Stimulated activated CD8-positive, alpha-beta memory T cell treated with anti-CD3 and anti-CD28 coated beads, Interleukin-12 subunit alpha, Interleukin-12 subunit beta, amount 100 ng/mL, for 24 hours (primary cell): ENCODE measurements around the gene AKNA.

Experiments used
- DNase-seq: peaks from one replicate; pipeline ENCODE4 v3.0.0-alpha.2; 2020; ENCODE audit errors: extremely low read depth

AKNA gene, protein sequence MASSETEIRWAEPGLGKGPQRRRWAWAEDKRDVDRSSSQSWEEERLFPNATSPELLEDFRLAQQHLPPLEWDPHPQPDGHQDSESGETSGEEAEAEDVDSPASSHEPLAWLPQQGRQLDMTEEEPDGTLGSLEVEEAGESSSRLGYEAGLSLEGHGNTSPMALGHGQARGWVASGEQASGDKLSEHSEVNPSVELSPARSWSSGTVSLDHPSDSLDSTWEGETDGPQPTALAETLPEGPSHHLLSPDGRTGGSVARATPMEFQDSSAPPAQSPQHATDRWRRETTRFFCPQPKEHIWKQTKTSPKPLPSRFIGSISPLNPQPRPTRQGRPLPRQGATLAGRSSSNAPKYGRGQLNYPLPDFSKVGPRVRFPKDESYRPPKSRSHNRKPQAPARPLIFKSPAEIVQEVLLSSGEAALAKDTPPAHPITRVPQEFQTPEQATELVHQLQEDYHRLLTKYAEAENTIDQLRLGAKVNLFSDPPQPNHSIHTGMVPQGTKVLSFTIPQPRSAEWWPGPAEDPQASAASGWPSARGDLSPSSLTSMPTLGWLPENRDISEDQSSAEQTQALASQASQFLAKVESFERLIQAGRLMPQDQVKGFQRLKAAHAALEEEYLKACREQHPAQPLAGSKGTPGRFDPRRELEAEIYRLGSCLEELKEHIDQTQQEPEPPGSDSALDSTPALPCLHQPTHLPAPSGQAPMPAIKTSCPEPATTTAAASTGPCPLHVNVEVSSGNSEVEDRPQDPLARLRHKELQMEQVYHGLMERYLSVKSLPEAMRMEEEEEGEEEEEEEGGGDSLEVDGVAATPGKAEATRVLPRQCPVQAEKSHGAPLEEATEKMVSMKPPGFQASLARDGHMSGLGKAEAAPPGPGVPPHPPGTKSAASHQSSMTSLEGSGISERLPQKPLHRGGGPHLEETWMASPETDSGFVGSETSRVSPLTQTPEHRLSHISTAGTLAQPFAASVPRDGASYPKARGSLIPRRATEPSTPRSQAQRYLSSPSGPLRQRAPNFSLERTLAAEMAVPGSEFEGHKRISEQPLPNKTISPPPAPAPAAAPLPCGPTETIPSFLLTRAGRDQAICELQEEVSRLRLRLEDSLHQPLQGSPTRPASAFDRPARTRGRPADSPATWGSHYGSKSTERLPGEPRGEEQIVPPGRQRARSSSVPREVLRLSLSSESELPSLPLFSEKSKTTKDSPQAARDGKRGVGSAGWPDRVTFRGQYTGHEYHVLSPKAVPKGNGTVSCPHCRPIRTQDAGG (N-terminal part only)

DNA sequence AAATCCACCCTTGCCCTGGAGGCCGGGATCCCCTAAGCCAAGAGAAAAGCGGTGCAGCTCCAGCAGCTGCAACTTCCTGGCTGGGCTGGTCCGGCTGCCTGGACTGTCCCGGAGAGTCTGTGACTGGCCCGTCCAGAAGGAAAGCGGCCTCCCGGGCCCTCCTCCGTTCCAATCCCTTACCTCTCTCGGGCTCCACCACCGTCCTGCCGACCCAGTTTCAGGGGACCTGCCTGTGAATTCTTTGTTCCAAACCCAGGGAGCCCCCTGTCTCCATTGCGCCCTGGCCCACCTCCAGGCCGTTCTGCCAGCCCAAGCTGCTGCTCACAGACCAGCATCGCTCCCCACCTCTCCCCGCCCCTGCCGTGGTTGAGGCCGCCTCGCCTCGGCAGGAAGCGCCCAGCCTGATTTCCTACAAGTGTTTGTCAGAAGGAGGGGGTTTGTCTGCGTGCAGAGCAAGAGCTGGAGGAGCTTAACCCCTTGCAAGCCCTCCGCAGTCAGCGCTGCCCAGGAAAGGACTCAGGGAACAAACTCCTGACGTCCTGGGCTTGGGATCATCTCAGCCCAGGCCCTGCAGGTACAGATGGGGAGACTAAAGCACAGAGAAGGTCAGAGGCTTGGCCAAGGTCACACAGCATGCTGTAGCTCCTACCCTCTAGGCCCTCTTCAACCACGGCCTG is at the start of gene AKNA:
Gene AKNA (minus strand): TSS at position 303 of the 677 bp plus-strand sequence. CDS start 6,649 bp downstream, outside the sequence.
- peak; percentile 63 for DNase-seq

DNA sequence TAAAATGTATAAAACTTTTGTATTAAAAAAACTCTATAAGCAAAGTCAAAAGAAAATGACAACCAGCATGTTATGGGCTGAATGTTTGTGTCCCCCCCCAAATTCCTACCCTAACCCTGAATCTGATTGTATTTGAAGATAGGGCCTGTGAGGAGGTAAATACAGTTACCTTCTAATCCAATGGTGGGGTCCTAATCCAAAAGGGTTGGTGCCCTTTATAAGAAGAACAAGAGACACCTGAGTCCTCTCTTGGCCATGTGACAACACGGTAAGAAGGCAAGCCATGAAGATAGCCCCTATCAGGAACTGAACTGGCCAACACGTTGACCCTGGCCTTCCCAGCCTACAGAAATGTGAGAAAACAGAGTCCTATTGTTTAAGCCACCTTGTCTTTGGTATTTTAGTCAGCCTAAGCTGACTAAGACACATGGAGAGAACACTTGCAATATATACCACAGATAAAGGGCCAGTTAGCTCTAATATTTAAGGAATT is 49.7 kb upstream of the AKNA start:
- DNase-seq = no peak

DNA sequence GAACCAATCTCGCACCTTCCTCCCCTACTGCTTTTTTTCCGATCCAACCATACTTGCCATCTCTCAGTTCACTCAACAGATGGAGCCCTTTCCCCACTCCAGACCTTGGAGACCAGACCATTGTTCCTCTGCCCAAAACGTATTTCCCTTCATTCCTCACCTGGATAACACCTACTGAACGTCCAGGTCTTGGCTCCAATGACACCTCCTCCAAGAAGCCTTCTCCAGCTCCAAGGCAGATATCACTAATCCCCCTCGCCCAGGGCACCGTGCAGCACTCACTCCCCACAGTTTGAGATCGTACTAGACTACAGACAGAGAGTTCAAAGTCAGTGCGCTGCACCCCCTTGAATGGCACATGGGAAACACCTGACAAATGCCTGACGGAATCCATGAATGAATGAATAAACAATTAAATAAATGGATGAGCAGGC is 47.1 kb upstream of the AKNA start:
- DNase-seq = no peak

DNA sequence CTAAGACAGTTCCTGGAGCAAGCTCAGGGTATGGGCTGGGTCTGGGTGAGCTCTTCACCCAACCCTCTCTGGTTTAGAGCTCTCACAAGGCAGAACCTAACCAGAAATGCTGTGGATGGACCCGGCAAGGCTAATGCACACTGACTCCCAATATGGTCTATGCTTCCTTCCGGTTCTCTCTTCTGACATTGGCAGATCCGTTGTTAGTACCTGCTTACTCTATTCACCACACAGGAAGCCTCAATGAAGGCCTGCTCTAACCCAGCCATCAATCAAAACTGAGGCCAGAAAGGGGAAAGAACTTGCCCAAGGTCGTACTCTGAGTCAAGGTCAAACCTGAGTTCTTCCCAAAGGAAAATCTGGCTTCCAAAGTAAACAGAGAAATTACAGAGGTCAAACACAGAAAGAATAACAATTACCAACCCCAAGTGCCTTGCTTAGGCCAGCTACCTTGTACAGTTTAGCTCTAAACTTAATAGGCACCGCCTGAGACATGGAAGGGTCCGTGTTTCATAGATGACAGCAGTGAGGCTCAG is 46.0 kb upstream of the AKNA start:
- no peak for DNase-seq

DNA sequence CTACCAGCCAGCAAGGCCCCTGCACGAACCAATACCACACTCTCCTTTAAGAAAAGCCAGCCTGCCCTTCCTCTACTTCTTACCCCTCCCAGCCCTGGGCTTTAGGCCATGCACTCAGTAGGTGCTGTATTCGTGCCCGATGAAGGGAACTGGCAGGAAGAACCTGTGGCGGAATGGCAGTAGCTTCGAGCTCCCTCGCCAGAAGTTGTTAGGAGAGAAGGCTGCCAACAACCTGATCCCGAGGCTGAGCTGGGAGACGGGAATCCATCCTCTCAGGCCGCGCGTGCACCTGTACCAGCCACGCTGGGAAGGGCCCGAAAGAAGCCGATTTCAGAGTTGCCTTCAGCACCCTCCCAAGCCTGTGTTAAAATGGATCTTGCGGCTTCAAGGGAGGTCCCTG is 45.3 kb upstream of the AKNA start:
- DNase-seq = no peak

DNA sequence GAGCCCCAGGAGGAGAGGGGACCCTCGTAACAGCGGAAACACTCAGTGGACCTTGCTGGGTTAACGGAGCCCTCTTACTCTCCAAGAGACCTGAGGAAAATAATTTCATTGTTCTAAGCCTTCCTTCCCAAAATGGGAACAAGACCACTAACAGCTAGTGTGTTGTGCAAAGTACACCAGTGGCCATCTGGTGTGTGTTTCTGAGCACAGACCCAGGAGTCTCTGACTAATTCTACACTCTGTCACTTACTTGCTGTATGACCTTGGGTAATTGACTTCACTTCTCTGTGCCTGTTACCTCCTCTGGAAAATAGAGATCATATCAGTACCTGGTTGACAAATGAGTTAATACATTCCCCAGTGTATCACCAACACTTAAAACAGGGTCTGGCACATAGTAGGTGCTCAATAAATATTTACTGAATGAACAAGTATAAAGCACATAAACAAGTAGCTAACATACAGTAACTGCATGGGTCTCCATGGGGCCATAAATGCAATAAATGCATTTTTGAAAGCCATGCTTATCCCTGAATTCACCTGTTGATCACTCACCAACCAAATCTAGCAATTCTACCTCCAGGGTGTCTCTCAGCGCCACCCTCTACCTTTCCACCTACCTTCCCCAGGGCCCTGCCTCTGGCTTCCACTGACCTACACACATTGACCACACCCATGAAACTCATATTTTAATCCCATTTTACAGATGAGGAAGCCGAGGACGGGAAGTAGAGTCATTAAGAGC is 44.7 kb upstream of the AKNA start:
- DNase-seq = no peak

DNA sequence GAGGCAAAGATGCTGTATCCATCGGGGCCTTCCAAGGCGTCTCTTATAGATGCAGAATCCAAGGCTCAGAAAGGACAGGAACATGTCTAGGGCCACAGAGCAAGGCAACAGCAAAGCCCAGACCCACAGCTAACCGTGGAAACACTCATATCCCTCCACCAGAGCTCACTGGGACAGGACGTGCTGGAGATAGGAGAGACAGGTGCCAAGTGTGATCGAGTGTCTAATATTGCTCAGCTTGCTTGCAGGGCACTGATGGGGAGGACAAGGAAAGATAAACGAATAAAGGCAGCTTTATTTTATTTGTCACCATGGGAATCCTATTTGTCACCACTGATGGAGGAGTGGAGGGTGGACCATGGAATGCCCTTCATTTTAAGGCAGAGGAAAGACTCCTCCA is 44.0 kb upstream of the AKNA start:
- DNase-seq = no peak

DNA sequence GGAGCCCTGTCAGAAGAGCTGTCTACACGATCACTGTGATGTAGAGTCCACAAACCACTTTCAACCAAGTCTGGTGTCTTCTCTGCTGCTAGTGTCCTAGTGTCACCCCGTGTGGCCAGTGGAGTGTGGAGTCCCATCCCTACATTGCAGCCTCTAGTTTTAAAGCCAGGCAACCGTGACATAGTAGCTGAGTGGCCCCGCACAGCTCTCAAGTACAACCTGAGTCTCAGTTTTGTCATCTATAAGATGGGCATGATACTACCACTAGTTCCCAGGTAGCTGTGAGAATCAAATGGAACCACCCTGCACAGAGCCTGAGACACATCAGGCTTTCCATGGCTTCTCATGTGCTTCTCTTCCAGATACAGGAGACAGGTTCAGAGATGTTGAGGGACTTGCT is 43.2 kb upstream of the AKNA start:
- no peak for DNase-seq

DNA sequence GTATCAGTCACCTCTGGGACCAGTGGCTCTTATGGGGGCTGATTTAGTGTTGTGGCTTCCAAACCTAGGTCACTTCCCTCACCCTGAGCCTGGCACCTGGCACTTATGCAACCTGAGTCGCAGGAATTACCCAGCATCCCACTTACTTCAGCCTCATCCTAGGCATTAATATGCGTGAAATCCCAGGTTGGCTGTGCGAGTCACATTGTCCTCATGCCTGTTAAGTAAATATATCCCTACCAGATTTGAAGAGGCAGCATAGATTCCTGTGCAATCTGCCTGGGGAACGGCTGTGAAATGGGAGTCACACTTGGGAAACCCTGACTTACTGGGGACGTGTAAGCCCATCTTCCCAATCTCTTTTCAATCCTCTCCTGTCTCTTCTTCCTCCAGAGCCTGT is 42.7 kb upstream of the AKNA start:
- DNase-seq = no peak

DNA sequence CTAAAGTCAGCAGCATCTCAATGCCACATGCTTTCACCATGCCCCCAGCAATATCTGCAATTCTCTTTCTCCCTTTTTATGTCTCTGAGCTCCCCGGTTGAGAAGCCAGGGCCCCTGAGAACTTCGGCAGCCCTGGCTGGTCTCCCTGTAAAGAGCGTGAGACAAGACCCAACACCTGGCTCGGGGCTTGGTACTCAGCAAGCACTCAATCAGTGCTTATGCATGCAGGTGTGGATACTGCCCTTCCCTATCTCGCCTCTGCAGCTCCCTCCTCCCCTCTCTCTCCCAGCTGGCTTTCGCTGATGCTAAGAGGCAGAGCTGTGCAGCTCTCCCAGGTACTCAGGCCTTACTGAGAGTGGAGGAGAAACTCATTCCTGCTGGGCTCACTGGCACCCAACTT is 41.7 kb upstream of the AKNA start:
- no peak for DNase-seq

DNA sequence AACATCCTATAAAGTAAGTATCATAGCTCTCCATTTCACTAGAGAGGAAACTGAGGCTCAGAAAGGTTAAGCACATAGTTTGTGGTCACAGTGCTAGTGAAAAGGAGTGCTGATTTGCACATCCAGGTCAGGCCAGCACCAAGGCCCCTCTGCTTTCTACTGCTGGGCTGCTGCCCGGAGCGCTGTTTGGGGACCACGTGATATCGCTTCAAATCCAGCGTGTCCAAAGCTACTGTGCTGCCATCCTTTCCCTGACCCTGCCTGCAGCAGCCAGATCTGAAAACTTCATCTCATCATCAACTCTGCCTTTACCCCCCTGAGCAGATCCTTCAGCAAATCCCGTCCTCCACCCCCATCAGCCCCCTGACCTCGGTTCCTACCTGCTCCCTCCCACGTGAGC is 40.7 kb upstream of the AKNA start:
- no peak for DNase-seq

DNA sequence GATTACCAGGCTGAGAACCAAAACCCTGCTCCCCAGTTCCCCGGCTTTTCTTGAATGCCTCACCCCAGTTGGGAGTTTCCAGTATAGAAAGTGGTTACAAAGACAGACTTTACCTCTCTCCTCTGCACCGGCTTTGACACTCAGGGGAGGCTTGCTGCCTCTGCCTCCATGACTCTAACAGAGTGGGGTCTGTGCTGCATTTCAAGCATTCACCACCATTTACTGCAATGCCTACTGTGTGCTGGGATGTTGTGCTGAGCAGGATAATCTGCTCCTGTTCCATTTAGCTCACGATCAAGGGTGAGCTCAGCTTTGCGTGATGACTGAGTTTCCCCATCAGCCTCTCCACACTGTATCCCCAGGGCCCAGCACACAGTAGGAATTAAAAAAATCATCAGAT is 39.9 kb upstream of the AKNA start:
- DNase-seq = no peak

DNA sequence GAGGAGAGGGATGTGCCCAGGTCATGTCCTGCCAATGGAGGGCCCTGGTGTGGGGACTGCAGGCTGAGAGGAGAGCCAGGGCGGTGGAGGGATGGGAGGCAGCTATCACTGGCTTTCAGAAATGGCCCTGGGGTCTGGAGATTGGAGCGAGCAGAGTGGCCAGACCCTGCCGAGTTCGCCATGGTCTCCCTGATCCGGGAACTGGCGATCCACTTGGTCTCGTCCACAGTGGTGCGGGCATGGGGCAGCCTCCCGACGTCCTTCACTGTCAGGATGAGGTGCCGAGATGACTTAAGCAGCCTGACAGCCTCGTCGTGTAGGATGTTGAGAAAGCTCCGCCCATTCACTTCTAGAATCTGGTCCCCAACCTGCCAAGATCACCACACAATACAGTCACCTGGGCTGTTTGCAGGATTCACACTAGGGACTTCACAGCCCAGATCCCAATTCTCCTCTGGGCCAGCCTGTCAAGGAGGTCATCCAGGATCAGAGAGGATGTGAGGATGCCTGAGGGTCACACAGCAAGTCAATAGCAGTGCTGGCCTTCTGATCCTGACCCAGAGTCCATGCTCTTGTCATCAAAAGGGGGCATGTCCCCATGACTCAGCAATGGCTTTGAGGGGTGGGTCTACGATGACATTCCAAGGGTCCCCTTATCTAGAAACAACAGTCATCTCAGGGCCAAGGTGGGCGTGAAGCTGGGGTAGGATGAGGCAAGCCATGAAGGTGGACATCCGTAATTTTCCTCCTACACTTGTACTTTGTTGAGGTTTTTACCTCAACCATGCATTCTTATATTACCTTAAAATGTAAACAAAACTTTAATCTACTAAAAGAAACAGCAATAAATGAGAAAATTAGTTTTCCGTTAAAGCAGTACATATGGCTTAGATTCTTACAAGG is 38.5 kb upstream of the AKNA start:
- no peak for DNase-seq

DNA sequence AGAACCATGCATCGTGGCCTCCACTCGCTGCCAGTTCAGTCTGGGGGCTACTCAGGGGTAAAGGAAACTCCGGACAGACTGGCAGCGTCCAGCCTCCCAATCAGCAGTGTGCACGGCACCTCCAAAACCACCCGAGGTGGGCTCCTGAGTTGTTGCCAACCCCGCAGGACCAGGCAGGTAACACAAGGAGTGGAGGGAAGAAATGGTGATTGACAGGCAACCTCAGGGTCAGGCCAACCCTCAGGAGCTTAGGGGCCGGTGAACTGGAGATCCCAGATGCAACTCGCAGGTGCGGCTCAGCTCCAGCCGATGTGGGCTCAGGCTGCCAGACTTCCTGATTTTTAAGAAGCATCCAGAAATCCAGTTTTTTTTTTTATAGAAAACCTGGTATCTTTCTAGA is 37.3 kb upstream of the AKNA start:
- DNase-seq = no peak

DNA sequence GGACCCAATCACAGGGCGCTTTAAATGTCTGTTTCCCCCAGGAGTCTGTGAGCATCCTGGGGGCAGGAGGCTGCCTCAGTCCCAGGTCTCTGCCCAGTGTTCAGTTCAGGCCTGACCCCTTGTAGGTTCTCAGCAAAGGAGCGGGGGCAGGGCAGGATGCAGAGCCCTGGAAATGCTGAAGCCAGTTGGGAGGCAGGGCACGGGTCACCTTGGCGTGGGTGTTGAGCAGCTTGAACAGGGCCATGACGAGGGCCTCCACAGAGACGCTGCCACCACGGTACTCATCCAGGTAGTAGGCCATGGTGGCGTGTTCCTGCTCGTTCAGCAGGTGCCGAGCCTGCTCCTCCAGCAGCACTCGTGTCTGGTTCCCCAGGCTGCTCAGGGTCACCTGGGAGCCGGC is 36.3 kb upstream of the AKNA start:
- no peak for DNase-seq

DNA sequence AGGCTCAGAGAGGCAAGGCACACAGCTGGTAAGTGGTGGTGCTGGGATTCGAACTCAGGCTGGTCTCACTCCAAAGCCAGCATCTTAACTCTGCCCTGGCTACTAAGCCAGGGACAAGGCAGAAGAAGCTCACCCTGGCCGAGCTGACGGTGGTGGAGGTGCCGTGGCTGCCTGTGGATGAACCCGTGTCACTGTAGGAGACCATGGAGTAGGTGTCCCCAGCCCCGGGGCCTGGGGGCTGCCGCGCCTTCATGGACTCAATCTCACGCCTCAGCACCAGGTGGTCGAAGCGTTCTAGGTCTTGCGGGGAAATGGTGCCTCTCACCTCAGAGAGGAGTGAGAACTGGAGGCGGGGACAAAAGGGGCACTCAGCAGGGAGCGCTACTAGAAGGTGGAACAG is 35.4 kb upstream of the AKNA start:
- DNase-seq = no peak

DNA sequence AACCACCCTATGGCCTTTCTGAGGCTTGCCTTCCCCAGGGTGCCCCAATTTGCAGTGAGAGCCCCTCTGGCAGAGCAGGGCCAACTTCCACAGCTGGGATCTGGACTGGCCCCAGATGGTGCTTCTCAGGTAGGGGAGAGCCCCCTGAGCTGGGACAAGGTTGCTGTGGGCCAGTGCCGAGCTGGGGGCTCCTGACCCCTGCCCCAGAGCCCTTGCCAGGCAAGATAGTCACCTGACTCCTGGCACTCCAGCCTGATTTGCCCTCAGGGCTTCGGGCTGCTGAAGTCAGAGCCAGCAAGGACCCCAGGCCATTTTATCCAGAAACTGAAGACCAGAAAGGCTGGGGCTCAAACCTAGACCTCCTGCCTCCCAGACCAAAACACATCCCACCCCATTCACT is 33.4 kb upstream of the AKNA start:
- no peak for DNase-seq

DNA sequence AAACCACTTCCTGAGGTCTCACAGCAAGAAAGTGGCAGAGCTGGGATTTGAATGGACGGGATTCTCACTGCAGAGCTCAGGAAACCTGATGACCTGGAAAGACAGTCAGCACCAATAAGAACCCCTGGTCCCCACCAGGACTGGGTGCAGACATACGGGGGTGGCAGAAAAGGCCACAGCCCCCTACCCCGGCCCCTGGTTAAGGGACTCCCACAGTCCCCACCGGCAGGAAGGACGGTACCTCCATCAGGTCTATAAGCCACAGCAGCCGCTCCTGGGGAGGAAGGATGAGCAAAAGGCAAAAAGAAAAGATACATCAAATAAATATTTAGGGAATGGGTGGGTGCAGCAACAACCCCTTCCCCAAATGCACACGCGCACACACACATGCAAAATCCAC is 32.0 kb upstream of the AKNA start:
- no peak for DNase-seq

DNA sequence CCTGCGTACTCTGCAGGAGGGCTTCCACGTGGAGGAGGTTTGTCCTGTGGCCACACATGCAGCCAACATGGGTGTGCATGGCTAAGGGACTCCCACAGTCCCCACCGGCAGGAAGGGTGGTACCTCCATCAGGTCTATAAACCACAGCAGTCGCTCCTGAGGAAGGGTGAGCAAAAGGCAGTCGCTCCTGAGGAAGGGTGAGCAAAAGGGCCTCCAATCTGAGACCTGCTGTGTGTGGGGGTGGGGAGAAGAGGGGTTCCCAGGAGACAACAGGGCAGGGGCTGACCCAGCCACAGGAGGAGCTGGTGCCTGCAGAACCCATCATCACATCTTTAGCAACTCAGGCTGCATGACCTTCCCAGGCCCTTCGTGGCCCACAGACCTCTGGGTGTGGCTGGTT is 30.3 kb upstream of the AKNA start:
- DNase-seq = no peak
